Cardiac fibroblast (primary cell): ENCODE data around the gene TMEM129.

ENCODE experiments used
- DNase-seq, 2 donors: peaks; one replicate each; pipeline versions ENCODE4 v3.0.0 to v3.0.0-alpha.2; 2010; ENCODE audit warnings: low read depth in 2 of 2
- H3K4me3 ChIP-seq, 2 donors: replicated peaks in 1 of 2; 1 replicate in 1 of 2; 2 replicates in 1 of 2; pipeline ENCODE4 v1.5.1; 2011; ENCODE audit warnings: low read depth in 2 of 2, low read length in 2 of 2, mild to moderate bottlenecking in 2 of 2, moderate library complexity in 1 of 2
- CTCF ChIP-seq: IDR thresholded peaks from one replicate; pipeline ENCODE4 v1.5.1; 2011; ENCODE audit warnings: low read depth, mild to moderate bottlenecking, low read length, inconsistent platforms

TMEM129 gene

GRCh38 chr4:1757836-1758235 is 36.7 kb upstream of the TMEM129 start:
- no peak overlapping the region for H3K4me3 ChIP-seq
- TF ChIP-seq CTCF = no peak
- no peak for DNase-seq

- DNase-seq = no peak
- no peak overlapping the region for H3K4me3 ChIP-seq
- no peak for TF ChIP-seq CTCF
Observed at GRCh38 chr4:1756893-1757779, 36.0 kb upstream of the TMEM129 start.

- TF ChIP-seq CTCF = no peak
- no peak for DNase-seq
- H3K4me3 ChIP-seq = no peak overlapping the region
Observed at GRCh38 chr4:1756079-1756478, 35.0 kb upstream of the TMEM129 start.

GRCh38 chr4:1755297-1755696 is 34.2 kb upstream of the TMEM129 start:
- no peak overlapping the region for H3K4me3 ChIP-seq
- no peak for DNase-seq
- no peak for TF ChIP-seq CTCF

- no peak for TF ChIP-seq CTCF
- H3K4me3 ChIP-seq = no peak overlapping the region
- no peak for DNase-seq
Observed at GRCh38 chr4:1754336-1754735, 33.2 kb upstream of the TMEM129 start.

- TF ChIP-seq CTCF = no peak
- H3K4me3 ChIP-seq = no peak overlapping the region
- no peak for DNase-seq
Observed at GRCh38 chr4:1753697-1754311, 32.7 kb upstream of the TMEM129 start.
